ENCODE data around the gene RTKN. TPM values are rescaled to one million over a fixed set of nuclear protein-coding genes. Genes with fewer than 3 reads are reported as not detected.

The RTKN gene
- total and polyA plus RNA-seq, 2 of the 13 experiments (the other 11 are each of a cell fraction or from before 2014, with no cell fraction given), result 159 to 166 TPM

- peak; percentile 77 for TF ChIP-seq THRA (CRISPR knock-in tag; IDR thresholded peaks at IDR 0.05; ENCODE audit: borderline replicate concordance)
- TF ChIP-seq, protein P1, sequence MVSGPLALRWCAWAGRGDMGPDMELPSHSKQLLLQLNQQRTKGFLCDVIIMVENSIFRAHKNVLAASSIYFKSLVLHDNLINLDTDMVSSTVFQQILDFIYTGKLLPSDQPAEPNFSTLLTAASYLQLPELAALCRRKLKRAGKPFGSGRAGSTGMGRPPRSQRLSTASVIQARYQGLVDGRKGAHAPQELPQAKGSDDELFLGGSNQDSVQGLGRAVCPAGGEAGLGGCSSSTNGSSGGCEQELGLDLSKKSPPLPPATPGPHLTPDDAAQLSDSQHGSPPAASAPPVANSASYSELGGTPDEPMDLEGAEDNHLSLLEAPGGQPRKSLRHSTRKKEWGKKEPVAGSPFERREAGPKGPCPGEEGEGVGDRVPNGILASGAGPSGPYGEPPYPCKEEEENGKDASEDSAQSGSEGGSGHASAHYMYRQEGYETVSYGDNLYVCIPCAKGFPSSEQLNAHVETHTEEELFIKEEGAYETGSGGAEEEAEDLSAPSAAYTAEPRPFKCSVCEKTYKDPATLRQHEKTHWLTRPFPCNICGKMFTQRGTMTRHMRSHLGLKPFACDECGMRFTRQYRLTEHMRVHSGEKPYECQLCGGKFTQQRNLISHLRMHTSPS (CRISPR knock-in tag; IDR thresholded peaks at IDR 0.05; ENCODE audit: low read depth), result no peak; the same call in 1 of the 2 replicates
- no peak; the same call in 1 of the 2 replicates for TF ChIP-seq ZBTB20 (CRISPR knock-in tag; IDR thresholded peaks at IDR 0.05; ENCODE audit: borderline replicate concordance, low read depth)
- peak; percentile 88 for TF ChIP-seq HNF4G (IDR thresholded peaks at IDR 0.05; ENCODE audit: borderline replicate concordance, low read depth, low read length)
- TF ChIP-seq HNF4G (CRISPR knock-in tag; IDR thresholded peaks at IDR 0.05; ENCODE audit: borderline replicate concordance, low read depth), result peak; percentile 90; the same call in 1 of the 2 replicates
- peak; percentile 82; the same call in 1 of the 2 replicates for TF ChIP-seq MYC (CRISPR knock-in tag; IDR thresholded peaks at IDR 0.05; ENCODE audit: borderline replicate concordance)
- peak; percentile 97 for TF ChIP-seq ZNF350 (CRISPR knock-in tag; IDR thresholded peaks at IDR 0.05; ENCODE audit: borderline replicate concordance, low read depth)
- TF ChIP-seq SKIL (CRISPR knock-in tag; IDR thresholded peaks at IDR 0.05; ENCODE audit: borderline replicate concordance), result peak; percentile 65
- TF ChIP-seq NR2F2 (IDR thresholded peaks at IDR 0.05; ENCODE audit: borderline replicate concordance, low read depth), result peak; percentile 56; the same call in 1 of the 2 replicates
- TF ChIP-seq ZFY (CRISPR knock-in tag; IDR thresholded peaks at IDR 0.05), result peak; percentile 85
- TF ChIP-seq CTCF (CRISPR knock-in tag; IDR thresholded peaks at IDR 0.05), result peak; percentile 99
- peak; percentile 84; the same call in 1 of the 2 replicates for TF ChIP-seq ZNF230 (CRISPR knock-in tag; IDR thresholded peaks at IDR 0.05)
- peak; percentile 73; the same call in 1 of the 2 replicates for TF ChIP-seq MEIS1 (CRISPR knock-in tag; IDR thresholded peaks at IDR 0.05; ENCODE audit: borderline replicate concordance)
These were observed 41.3 kb upstream of the RTKN start, which contains the start of the genes CCDC142 and TTC31 (continued) for GRCh38 chr2:74482801-74483674.
